NOMO-1 treated with DMSO at 0.1 percent for 48 hours (cell line): Measurements from ENCODE around the gene ZNF563.
"Not testable (repeated sequence)": the region's sequence is repeated elsewhere in the genome, so short reads cannot be mapped to it uniquely, and the experiment has no call there.

Experiments
- DNase-seq: peaks from one replicate; lab custom pipeline; 2025; ENCODE audit not compliant: unreplicated experiment; lab: John Stamatoyannopoulos, UW

ZNF563 gene

DNA sequence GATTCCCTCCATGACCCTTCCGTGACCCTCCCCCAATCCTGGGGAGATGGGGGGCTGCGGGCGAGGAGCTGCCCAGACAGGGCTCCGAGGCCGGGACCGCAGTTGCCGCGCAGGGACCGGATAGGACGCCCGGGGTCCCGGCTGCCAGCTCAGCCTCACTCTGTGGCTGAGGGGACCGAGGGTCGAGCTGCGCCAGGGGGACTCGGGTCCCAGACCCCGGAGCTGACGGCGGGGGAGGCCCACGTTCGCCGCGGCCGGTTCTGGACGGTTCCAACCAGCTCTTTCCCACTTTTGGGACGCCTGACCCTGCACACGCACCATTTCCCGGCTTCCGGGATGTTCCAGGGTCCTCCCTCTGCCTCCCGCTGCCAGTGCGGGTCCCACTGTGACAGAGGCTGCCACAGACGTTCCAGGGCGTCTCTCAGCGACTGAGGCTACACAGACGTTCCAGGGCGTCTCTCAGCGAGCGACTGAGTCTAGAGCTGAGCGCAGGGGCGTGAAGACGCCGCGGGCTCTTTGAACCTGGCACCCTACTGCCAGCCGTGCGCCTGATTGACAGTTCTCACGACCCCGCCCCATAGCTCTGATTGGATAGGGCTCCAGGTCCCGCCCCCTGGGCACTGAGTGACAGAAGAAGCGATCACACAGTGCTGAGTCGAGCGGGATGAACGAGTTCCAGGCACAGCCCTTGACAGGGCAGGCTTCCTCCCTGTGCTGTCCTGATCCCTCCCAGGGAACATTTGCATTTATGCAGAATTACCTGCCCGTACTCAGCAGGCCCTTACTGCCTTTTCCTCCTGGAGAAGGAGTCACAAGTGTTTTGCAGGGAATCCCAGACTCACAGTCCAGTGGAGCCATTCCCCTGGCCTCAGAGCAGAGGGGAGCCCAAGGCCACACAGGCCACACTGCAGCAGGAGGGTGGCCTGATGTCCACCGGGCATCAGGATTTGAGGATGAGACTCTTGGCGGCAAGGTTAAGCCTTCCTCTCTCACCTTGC lies at the start of gene ZNF563:
TSS of gene ZNF563 (minus strand) at position 472 of the 998 bp plus-strand sequence. CDS start at position 321, 151 bp downstream.
- no peak for DNase-seq

DNA sequence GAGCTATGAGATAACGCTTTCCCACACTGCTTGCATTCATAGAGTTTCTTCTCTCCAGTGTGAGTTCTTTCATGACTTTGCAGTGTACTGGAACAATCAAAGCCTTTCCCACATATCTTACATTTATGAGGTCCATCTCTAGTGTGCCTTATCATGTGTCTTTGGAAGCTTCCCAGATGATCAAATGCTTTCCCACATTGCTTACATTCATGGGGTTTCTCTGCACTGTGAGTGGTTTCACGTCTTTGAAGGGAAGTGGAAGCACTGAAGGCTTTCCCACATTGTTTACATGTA lies 47.0 kb upstream of the ZNF563 start:
- DNase-seq = no peak

DNA sequence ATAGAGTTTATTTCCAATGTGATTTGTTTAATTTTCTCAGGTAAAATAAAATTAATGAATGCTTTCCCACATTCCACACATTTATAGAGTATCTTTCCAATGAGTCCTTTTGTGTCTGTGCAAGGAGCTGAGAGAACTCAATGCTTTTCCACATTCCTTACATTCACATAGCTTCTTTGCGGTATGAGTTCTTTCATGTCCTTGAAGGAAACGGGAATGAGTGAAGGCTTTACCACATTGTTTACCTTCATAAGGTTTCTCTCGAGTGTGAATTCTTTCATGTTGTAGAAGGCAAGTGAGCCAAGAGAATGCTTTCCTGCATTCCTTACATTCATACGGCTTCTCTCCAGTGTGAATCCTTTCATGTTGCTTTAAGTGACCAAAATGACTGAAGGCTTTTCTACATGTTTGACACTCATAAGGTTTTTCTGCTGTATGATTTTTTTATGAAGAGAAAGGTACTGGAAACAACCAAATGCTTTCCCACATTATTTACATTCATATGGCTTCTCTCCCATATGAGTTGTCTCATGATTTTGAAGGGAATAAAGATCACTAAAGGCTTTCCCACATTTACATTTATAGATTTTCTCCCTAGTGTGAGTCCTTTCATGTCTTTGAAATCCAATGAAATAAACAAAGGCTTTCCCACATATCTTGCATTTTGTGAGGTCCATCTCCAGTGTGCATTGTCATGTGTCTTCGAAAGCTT lies 46.5 kb upstream of the ZNF563 start:
- DNase-seq = no peak

DNA sequence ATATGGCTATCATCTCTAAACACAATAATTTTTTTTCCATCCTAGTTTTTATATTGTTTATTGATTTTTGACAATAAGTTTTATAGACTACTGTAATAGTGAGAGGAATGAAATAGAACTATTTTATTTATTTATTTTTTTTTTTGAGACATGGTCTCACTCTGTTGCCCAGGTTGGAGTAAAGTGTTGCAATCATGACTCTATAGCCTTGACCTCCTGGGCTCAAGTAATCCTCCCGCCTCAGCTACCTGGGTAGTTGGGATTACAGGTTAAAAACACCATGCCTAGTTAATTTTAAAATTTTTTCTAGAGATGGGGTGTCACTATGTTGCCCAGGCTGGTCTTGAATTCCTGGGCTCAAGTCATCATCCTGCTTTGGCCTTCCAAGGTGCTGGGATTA lies 40.6 kb upstream of the ZNF563 start:
- no peak for DNase-seq

DNA sequence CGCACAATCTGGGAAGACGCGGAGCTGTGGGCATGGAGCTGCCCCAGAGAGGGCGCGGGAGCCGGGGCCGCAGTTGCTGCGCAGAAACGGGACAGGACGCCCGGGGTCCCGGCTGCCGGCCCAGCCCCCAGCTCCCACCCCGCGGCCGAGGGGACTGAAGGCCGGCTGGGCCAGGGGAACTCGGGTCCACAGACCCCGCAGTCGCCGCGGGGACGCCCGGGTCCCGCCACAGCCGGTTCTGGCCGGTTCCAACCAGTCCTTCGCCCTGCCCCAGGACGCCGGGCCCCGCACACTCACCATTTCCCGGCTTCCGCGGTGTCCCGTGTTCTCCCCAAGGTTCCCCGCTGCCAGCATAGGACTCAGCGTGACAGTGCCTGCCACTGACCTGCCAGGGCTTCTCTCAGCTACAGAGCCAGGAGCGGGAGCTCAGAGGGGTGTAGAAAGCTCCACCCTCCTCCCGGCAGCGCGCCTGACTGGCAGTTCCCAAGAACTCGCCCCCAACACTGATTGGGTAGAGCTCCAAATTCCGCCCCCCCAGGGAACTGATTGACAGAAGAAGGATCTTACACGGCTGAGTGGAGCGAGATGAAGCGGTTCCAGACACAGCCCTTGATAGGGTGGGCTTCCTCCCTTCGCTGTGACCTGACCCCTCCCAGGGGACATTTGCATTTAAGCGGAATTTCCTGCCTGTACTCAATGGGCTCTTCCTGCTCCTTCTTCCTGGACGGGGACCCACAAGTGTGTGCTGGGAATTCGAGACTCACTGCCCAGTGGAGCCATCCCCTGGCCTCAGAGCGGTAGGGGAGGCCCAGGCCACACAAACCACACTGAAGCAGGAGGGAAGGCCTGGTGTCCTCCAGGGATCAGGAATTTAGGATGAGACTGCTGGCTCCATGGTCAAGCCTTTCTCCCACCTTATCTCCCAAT lies 32.1 kb upstream of the ZNF563 start, which contains the start of gene ZNF442:
TSS of gene ZNF442 (minus strand) at position 448 of the 927 bp plus-strand sequence. CDS start 2,052 bp downstream, outside the sequence.
- DNase-seq = no peak

DNA sequence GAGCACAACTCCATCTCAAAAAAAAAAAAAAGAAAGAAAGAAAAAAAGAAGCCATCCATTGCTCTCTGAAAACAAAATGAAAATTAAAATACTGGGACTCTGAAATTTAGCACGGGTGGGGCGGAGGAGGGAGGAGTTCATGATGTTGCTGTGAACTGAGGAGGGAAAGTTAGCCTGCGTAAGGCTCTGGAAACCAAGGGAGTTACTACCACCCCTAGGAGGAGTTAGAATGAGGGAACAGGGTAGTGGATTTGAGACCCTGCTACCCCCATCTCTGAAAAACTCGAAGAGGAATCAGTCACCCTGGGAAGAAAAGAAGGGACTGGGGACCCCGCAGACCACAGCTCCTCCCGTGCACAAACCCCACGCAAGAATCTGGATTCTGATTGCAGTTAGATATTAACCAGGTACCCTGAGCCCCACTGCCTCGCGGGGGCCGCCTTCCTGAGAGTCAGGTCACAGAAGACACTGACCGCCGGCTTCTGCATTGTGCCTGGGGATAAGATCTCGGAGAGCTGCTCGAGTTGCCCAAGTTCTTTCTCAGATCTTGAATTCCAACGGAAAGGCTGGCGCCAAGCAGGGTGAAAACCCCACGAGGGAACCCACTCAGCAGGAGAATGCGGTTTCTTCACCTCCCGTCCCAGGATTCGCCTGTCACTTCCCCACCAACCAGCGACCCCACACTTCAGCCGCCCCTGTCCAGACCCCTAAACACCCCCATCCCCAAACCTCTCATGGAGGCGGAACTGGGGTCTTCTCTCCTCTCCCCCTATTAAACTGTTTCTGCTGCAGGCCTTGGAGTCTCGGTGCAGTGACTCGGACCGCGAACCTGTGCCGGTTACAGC lies 31.2 kb upstream of the ZNF563 start:
- DNase-seq = no peak

DNA sequence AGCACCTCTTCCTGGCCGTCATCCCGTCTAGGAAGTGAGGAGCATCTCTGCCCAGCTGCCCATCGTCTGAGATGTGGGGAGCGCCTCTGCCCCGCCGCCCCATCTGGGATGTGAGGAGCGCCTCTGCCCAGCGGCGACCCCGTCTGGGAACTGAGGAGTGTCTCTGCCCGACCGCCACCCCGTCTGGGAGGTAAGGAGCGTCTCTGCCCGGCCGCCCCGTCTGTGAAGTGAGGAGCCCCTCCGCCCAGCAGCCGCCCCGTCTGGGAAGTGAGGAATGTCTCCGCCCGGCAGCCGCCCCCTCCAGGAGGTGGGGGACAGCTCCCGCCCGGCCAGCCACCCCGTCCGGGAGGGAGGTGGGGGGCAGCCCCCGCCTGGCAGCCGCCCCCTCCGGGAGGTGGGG lies 28.8 kb upstream of the ZNF563 start:
- DNase-seq = not testable (repeated sequence)

DNA sequence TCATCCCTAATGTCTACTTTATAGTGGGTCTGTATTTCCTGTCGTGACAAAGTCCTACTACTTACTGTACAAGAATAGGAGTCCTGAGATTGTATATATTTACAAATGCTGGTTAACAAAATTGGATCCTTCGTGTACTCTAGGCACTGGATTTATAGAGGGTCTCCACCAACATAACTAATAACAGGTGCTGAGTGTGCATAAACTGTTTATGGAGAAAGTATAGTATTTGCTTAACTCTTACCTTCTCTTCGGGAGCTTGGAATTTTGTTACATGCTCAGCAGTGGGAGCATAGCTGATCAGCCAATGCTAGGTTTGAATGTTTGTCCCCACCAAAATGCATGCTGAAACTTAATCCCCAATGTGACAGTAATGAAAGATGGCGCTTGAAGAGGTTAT lies 19.9 kb upstream of the ZNF563 start:
- DNase-seq = no peak

DNA sequence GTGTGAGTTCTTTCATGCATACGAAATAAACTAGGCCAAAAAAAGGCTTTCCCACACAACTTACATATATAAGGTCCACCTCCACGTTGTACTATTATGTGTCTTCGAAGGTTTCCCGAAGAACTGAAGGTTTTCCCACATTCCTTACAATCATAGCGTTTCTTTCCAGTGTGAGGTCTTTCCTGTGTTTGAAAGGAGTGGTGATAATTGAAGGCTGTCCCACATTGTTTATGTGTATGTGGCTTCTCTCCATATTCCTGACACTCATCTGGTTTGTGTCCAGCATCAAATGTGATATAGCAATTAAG lies 17.4 kb upstream of the ZNF563 start:
- no peak for DNase-seq

DNA sequence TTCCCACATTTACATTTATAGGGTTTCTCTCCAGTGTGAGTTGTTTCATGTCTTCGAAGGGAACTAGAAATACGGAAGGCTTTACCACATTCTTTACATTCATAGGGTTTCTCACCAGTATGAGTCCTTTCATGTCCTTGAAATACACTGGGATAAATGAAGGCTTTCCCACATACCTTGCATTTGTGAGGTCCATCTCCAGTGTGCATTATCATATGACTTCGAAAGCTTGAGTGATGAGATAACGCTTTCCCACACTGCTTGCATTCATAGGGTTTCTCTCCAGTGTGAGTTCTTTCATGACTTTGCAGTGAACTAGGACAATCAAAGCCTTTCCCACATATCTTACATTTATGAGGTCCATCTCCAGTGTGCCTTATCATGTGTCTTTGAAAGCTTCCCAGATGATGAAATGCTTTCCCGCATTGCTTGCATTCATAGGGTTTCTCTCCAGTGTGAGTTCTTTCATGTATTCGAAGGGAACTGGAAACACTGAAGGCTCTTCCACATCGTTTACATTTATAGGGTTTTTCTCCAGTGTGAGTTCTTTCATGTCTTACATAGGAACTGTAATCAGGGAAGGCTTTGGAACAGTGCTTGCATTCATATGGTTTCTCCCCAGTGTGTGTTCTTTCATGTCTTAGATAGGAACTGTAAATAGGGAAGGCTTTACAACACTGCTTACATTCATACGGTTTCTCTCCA lies 16.9 kb upstream of the ZNF563 start:
- DNase-seq = no peak

DNA sequence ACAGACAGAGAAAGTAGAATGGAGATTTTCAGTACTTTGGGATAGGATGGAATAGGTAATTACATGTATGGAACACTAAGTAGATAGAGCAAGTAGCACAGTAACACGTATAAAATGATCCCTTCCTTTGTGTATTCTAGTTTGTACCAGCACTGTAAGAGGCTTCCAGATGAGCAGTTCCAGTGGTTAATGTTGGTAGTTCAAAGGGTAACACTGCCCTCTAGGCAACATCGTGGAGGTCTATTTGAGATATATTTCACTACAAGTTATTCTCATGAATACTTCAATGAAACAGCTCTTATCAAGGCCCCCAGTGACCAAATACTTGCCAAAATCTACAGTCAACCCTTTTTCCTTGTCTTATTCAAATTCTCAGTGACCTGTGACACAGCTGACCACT lies 13.5 kb upstream of the ZNF563 start:
- DNase-seq = no peak

DNA sequence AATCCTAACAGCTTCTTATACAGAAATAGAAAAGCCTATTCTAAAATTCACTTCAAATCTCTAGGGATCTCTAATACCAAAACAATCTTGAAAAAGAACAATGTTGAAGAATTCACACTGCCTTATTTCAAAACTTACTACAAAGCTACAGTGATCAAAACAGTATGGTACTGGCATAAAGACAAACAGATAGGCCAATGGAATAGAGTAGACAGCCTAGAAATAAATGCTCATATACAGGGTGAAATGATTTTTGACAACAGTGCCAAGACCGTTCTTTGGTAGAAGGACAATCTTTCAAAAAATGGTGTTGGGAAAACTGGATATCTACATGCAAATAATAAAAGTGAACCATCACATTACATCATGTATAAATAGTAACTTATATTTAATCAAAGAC lies 11.8 kb upstream of the ZNF563 start:
- DNase-seq = no peak

DNA sequence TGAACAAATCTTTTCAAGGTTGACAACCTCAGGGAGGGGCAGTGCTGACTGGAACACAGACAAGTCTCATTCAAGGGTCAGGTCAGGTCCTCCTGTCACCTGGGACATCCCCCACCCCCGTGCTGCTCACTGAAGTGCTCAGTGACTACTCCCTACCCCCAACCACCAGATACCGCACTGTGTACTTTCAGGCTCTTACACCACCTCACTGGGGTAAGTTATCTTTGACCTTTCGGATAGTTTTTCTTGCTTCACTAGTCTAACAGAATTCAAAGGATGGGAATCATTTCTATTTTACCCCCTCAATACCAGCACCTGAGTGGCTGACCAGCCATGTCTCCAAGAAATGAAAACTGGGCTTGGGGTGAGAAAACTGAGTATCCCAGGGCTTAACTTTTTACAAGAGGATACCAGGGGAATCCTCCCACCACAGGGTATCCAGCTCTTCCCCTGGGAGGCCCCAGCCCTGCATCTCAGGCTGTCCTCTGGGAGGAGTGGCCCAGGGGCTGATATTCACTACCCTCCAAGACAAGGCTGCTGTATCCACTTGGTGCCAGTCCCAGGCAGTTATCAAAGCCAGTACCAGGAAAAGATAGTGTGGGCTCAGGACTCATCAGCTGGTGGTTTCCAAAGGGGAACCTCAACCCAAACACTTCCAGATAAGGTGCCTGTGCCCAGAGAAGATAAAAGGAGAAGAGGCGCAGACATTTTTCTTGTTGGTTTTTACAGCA lies 2.1 kb downstream of the ZNF563 start:
- no peak for DNase-seq

DNA sequence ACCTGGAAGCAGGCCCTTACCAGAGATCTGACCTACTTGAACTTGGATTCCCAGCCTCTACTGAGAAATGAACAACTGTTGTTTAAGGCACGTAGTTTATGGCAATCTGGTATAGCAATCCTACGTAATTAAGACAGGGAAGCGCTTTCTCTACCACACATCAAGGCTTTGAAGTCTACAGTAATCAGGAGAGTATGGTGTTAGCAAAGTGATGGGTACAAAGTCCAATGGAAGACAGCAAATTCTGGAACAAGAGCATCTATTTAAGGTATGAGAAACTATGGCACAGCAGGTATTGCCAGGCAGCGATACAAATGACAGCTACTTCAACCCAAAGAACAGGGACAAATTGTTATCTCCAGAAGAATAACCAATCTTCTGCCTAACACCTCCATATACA lies 3.1 kb downstream of the ZNF563 start:
- DNase-seq = no peak

DNA sequence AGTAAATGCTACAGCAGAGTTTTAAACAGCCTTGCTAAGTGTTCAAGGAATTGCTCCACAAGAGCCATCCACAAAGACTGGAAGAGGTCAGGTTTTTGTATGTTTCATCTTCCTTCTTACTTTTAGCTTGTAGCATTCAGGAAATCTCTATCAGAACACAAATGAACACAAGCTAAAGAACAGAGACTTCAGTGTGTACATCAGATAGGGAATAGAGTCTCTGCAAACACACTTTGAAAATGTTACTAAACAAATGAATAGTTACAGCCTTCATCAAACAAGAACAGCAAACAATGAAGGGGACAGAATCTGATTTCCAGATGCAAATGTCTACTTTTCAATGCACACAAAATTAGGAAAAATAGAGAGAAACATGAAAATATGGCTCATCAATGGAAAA lies 7.7 kb downstream of the ZNF563 start:
- DNase-seq = no peak

DNA sequence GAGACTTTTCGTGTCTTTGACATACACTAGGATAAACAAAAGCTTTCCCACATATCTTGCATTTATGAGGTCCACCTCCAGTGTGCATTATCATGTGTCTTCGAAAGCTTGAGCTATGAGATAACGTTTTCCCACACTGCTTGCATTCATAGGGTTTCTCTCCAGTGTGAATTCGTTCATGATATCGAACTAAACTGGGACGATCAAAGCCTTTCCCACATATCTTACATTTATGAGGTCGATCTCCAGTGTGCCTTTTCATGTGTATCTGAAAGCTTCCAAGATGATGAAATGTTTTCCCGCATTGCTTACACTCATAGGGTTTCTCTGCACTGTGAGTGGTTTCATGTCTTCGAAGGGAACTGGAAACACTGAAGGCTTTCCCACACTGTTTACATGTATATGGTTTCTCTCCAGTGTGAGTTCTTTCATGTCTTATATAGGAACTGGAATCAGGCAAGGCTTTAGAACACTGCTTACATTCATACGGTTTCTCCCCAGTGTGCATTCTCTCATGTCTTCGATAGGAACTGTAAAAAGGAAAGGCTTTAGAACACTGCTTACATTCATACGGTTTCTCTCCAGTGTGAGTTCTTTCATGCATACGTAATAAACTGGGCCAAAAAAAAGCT lies 14.5 kb downstream of the ZNF563 start:
- no peak for DNase-seq

DNA sequence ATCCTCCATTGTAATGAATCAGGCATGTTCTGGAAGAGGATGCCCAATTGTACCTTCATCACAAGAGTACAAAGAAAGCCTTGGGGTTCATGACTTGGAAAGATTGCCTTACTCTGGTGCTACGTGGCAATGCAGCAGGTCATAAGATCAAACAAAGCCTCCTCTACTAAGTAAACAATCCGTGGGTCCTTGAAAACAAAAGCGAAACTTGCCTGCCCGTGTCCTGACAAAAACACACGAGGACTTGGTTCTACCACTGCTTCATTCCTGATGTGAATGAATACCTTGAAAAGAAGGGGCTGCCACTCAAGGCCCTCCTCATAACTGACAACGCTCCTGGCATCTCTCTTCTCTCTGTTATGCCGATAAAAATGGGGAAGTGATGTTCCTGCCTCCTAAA lies 18.9 kb downstream of the ZNF563 start:
- no peak for DNase-seq

DNA sequence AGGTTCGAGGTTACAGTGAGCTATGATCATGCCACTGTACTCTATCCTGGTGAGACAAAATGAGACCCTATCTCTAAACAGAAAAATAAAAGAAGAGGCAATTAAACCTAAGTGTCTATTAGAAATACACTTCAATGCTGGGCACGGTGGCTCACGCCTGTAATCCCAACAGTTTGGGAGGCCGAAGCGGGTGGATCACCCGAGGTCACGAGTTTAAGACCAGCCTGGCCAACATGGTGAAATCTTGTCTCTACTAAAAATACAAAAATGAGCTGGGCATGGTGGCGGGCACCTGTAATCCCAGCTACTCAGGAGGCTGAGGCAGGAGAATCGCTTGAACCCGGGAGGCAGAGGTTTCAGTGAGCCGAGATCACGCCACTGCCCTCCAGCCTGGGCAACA lies 24.5 kb downstream of the ZNF563 start:
- DNase-seq = not testable (repeated sequence)

DNA sequence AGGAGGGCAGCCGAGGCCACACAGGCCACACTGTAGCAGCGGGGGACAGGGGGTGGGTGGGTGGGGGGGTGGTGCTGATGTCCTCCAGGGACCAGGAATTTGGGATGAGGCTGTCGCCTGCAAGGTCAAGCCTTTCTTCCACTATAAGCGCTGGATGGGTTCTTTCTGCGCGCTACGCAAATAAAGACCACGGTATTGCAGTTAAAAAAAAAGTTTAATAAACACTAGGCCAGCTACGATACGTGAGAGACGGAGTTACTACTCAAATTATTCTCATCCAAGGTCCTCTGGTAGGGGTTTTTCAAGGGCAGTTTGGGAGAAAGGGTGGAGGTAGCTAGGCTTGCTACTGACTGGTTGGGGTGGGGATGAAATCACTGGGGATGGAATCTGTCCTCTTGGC lies 38.2 kb downstream of the ZNF563 start:
- no peak for DNase-seq
